GM12878 (cell line): ENCODE data around the gene DRD1. TPM values are rescaled to one million over a fixed set of nuclear protein-coding genes. Genes with fewer than 3 reads are reported as not detected.

Experiments
- CREB1 ChIP-seq: IDR thresholded peaks from 2 replicates; pipeline ENCODE4 v1.6.1; 2012; ENCODE audit warnings: low read depth, mild to moderate bottlenecking, inconsistent platforms
- CREM ChIP-seq: IDR thresholded peaks from 2 replicates; pipeline ENCODE4 v1.6.1; 2014; ENCODE audit warnings: antibody characterized with exemption, low read depth
- EED ChIP-seq: sonication (generic); IDR thresholded peaks from 2 replicates; pipeline ENCODE4 v1.6.1; 2016; ENCODE audit warnings: antibody characterized with exemption, low read depth
- NBN ChIP-seq: fragments of 450-650 bp; IDR thresholded peaks from 2 replicates; pipeline ENCODE4 v1.6.1; 2016
- NR2F1 ChIP-seq: fragments of 450-650 bp; conservative IDR thresholded peaks from 2 replicates; pipeline ENCODE4 v1.6.1; 2017; ENCODE audit warnings: mild to moderate bottlenecking
- POLR2AphosphoS5 ChIP-seq: IDR thresholded peaks from 2 replicates; pipeline ENCODE4 v1.6.1; 2011; ENCODE audit warnings: mild to moderate bottlenecking, low read length, inconsistent platforms
- SMC3 ChIP-seq: IDR thresholded peaks from 2 replicates; pipeline ENCODE4 v1.6.1; 2011; ENCODE audit warnings: low read length, improper control_type of control experiment, borderline replicate concordance
- SREBF2 ChIP-seq: IDR thresholded peaks from 2 replicates; pipeline ENCODE4 v1.6.1; 2012; ENCODE audit warnings: mild to moderate bottlenecking, low read length
- SUZ12 ChIP-seq: fragments of 200-600 bp; sonication (generic); IDR thresholded peaks from one replicate; pipeline ENCODE4 v1.6.1; 2018; ENCODE audit warnings: antibody characterized with exemption, mild to moderate bottlenecking; ENCODE audit not compliant: unreplicated experiment
- YBX1 ChIP-seq: fragments of 450-650 bp; IDR thresholded peaks from 2 replicates; pipeline ENCODE4 v1.6.1; 2016; ENCODE audit warnings: antibody characterized with exemption
- YY1 ChIP-seq: IDR thresholded peaks from 2 replicates; pipeline ENCODE4 v1.6.1; 2011; ENCODE audit warnings: low read depth, mild to moderate bottlenecking, low read length
- ZNF384 ChIP-seq: IDR thresholded peaks from 2 replicates; pipeline ENCODE4 v1.6.1; 2012; ENCODE audit warnings: low read depth, mild to moderate bottlenecking, low read length, improper control_type of control experiment, borderline replicate concordance
- ZNF622 ChIP-seq: fragments of 450-650 bp; IDR thresholded peaks from 2 replicates; pipeline ENCODE4 v1.6.1; 2017; ENCODE audit warnings: mild to moderate bottlenecking, inconsistent platforms
- polyA plus RNA-seq, 11 experiments: library from polyadenylated mRNA; depleted of rRNA in 4 of 11; unstranded in 6 of 11; stranded (reverse) in 5 of 11; fragments of >200 nt; fragmentation: Nextera tagmentation in 4 of 11; fragmentation: Illumina TruSeq in 1 of 11; extraction: Ambion mirVana in 4 of 11; extraction: Trizol in 1 of 11; gene quantifications; 1 replicate in 1 of 11; 2 replicates in 10 of 11; pipeline versions ENCODE4 v1.2.1 to v1.2.3, GENCODE V29; 2011 to 2016; ENCODE audit warnings: inconsistent platforms in 2 of 11, missing spikeins in 2 of 11, low read depth in 1 of 11
- total RNA-seq, 4 experiments: library from RNA; depleted of rRNA in 3 of 4; stranded (reverse); fragments of >200 nt in 3 of 4; fragmentation: Illumina TruSeq in 1 of 4; extraction: Trizol in 1 of 4; gene quantifications; 2 replicates each; pipeline versions ENCODE4 v1.2.1 to v1.2.3, GENCODE V29; 2013 to 2021
- TF ChIP-seq, protein P1 (sequence below): IDR thresholded peaks from 2 replicates; pipeline ENCODE4 v1.6.1; 2012; ENCODE audit warnings: mild to moderate bottlenecking, low read depth, low read length
- TF ChIP-seq, protein P2 (sequence below): IDR thresholded peaks from 2 replicates; pipeline ENCODE4 v1.6.1; 2011; ENCODE audit warnings: low read depth, low read length, improper control_type of control experiment, borderline replicate concordance
- TF ChIP-seq, protein P3 (sequence below): fragments of 450-650 bp; IDR thresholded peaks from 2 replicates; pipeline ENCODE4 v1.6.1; 2018; ENCODE audit warnings: borderline replicate concordance, mild to moderate bottlenecking; ENCODE audit not compliant: partially characterized antibody
- TF ChIP-seq, protein P4 (sequence below): fragments of 450-650 bp; IDR thresholded peaks from 2 replicates; pipeline ENCODE4 v1.6.1; 2017; ENCODE audit warnings: mild to moderate bottlenecking, low read depth, inconsistent platforms; ENCODE audit not compliant: poor library complexity, severe bottlenecking
- TF ChIP-seq, protein P5 (sequence below): fragments of 450-650 bp; IDR thresholded peaks from 2 replicates; pipeline ENCODE4 v1.6.1; 2017; ENCODE audit warnings: borderline replicate concordance
- TF ChIP-seq, protein P6 (sequence below): IDR thresholded peaks from 2 replicates; pipeline ENCODE4 v1.6.1; 2012; ENCODE audit warnings: low read depth, low read length, improper control_type of control experiment

The DRD1 gene
- total and polyA plus RNA-seq, 10 of the 15 experiments (the other 5 are each of a cell fraction or from before 2014, with no cell fraction given) = not detected

DNA sequence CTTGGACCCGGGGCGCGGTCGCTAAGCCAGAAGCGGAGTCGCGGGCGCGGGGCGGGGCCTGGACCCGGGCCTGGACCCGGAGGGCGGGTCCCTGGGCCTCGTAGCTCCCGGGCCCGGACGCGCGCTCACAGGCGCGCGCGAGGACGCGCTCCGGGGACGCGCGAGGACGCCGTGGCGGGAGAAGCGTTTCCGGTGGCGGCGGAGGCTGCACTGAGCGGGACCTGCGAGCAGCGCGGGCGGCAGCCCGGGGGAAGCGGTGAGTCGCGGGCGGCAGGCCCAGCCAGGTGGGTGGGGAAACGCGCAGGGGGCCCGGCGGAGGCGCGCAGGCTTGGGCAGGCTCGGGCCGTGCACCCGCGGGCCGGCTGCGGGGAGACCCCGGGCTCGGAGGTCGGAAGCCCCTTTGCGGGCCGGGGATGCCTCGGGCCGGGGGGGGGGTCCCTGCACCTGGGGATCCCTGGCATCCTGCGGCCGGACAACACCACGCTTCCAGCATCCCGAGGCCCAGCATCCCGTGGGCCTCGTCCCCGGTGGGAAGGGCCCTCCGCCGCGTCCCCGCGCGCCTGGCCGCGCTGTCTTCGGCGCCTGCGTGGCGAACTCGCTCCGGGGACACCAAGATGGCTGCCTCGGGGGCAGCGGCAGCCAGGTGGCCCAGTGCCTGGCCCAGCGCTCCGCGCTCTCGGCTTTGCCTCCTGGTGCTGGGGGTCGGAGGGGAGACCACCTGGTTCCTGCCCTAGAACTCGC is 34.6 kb upstream of the DRD1 start, which contains the start of gene SFXN1 (continued):
- TF ChIP-seq, protein P1, sequence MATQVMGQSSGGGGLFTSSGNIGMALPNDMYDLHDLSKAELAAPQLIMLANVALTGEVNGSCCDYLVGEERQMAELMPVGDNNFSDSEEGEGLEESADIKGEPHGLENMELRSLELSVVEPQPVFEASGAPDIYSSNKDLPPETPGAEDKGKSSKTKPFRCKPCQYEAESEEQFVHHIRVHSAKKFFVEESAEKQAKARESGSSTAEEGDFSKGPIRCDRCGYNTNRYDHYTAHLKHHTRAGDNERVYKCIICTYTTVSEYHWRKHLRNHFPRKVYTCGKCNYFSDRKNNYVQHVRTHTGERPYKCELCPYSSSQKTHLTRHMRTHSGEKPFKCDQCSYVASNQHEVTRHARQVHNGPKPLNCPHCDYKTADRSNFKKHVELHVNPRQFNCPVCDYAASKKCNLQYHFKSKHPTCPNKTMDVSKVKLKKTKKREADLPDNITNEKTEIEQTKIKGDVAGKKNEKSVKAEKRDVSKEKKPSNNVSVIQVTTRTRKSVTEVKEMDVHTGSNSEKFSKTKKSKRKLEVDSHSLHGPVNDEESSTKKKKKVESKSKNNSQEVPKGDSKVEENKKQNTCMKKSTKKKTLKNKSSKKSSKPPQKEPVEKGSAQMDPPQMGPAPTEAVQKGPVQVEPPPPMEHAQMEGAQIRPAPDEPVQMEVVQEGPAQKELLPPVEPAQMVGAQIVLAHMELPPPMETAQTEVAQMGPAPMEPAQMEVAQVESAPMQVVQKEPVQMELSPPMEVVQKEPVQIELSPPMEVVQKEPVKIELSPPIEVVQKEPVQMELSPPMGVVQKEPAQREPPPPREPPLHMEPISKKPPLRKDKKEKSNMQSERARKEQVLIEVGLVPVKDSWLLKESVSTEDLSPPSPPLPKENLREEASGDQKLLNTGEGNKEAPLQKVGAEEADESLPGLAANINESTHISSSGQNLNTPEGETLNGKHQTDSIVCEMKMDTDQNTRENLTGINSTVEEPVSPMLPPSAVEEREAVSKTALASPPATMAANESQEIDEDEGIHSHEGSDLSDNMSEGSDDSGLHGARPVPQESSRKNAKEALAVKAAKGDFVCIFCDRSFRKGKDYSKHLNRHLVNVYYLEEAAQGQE = no peak
- peak; percentile 66 for TF ChIP-seq POLR2AphosphoS5
- TF ChIP-seq NBN = no peak
- TF ChIP-seq SUZ12 = no peak
- no peak for TF ChIP-seq SREBF2
- TF ChIP-seq, protein P2, sequence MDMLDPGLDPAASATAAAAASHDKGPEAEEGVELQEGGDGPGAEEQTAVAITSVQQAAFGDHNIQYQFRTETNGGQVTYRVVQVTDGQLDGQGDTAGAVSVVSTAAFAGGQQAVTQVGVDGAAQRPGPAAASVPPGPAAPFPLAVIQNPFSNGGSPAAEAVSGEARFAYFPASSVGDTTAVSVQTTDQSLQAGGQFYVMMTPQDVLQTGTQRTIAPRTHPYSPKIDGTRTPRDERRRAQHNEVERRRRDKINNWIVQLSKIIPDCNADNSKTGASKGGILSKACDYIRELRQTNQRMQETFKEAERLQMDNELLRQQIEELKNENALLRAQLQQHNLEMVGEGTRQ = no peak
- TF ChIP-seq SMC3 = no peak
- TF ChIP-seq ZNF384 = no peak
- no peak for TF ChIP-seq CREM
- no peak for TF ChIP-seq EED
- peak; percentile 96 for TF ChIP-seq YY1
- TF ChIP-seq CREB1 = no peak
- TF ChIP-seq, protein P3, sequence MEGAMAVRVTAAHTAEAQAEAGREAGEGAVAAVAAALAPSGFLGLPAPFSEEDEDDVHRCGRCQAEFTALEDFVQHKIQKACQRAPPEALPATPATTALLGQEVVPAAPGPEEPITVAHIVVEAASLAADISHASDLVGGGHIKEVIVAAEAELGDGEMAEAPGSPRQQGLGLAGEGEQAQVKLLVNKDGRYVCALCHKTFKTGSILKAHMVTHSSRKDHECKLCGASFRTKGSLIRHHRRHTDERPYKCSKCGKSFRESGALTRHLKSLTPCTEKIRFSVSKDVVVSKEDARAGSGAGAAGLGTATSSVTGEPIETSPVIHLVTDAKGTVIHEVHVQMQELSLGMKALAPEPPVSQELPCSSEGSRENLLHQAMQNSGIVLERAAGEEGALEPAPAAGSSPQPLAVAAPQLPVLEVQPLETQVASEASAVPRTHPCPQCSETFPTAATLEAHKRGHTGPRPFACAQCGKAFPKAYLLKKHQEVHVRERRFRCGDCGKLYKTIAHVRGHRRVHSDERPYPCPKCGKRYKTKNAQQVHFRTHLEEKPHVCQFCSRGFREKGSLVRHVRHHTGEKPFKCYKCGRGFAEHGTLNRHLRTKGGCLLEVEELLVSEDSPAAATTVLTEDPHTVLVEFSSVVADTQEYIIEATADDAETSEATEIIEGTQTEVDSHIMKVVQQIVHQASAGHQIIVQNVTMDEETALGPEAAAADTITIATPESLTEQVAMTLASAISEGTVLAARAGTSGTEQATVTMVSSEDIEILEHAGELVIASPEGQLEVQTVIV = no peak
- peak; percentile 42 for TF ChIP-seq NR2F1
- TF ChIP-seq, protein P4, sequence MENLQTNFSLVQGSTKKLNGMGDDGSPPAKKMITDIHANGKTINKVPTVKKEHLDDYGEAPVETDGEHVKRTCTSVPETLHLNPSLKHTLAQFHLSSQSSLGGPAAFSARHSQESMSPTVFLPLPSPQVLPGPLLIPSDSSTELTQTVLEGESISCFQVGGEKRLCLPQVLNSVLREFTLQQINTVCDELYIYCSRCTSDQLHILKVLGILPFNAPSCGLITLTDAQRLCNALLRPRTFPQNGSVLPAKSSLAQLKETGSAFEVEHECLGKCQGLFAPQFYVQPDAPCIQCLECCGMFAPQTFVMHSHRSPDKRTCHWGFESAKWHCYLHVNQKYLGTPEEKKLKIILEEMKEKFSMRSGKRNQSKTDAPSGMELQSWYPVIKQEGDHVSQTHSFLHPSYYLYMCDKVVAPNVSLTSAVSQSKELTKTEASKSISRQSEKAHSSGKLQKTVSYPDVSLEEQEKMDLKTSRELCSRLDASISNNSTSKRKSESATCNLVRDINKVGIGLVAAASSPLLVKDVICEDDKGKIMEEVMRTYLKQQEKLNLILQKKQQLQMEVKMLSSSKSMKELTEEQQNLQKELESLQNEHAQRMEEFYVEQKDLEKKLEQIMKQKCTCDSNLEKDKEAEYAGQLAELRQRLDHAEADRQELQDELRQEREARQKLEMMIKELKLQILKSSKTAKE = no peak
- TF ChIP-seq ZNF622 = no peak
- TF ChIP-seq, protein P5, sequence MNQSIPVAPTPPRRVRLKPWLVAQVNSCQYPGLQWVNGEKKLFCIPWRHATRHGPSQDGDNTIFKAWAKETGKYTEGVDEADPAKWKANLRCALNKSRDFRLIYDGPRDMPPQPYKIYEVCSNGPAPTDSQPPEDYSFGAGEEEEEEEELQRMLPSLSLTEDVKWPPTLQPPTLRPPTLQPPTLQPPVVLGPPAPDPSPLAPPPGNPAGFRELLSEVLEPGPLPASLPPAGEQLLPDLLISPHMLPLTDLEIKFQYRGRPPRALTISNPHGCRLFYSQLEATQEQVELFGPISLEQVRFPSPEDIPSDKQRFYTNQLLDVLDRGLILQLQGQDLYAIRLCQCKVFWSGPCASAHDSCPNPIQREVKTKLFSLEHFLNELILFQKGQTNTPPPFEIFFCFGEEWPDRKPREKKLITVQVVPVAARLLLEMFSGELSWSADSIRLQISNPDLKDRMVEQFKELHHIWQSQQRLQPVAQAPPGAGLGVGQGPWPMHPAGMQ = no peak
- no peak for TF ChIP-seq YBX1
- TF ChIP-seq, protein P6, sequence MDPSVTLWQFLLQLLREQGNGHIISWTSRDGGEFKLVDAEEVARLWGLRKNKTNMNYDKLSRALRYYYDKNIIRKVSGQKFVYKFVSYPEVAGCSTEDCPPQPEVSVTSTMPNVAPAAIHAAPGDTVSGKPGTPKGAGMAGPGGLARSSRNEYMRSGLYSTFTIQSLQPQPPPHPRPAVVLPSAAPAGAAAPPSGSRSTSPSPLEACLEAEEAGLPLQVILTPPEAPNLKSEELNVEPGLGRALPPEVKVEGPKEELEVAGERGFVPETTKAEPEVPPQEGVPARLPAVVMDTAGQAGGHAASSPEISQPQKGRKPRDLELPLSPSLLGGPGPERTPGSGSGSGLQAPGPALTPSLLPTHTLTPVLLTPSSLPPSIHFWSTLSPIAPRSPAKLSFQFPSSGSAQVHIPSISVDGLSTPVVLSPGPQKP = peak; percentile 62; the same call in 1 of the 2 replicates
